ENCODE measurements around the gene GAS2.

The GAS2 gene

DNA sequence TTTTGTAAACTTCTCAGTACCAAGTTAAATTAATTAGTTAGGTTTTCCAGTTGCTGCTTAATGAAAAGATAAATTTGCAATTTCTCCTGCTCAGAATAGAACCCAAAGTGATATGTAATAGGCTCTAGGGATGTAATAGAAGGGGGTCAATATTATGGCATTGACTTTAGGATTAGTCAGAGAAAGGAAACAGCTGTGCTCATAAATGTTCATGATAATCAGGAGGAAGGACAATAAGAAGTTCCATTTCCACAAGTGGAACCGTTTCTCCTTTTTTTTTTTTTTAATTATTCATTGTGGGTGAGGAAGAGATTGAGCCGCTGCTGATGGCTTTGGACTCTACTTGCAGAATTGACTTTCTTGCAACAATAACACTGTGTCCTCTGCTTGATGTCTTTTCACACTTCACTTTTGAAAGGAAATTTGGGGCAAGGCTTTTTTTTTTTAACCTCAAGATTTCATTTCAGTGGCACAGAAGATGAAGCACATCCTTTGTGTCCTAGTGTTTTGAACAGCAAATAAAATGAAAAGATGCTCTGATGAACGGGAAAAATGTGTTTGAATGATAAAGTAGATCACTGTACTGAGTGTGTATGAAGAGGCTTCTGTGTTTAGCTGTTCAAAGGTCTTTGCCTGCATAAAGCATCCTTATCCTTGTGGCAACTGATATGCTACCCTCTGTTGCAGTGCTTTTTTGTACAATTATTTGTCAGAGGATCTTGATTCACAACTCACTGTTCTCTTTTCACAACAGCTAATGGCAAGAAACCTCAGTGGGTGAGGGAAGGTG lies 62.4 kb downstream of the GAS2 start:
- peak; percentile 91 for DNase-seq

DNA sequence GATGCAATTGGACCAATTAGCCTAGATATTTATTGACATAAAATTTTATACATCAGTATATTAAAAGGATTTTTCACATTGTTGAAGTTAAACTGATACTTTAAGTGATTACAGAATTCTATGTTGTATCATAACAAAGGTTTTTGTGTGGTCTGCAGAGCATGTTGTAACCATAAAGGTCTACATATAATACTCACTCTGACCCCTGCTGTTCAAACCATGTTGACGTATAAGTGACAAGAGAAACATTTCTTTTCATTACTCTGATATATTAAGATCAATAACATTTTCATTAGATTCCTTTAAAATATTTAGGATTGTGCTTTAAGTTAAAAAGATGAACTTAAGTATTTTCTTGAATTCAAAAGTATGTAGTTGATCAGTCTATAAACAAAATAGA lies 63.9 kb downstream of the GAS2 start:
- peak; percentile 79 for DNase-seq

DNA sequence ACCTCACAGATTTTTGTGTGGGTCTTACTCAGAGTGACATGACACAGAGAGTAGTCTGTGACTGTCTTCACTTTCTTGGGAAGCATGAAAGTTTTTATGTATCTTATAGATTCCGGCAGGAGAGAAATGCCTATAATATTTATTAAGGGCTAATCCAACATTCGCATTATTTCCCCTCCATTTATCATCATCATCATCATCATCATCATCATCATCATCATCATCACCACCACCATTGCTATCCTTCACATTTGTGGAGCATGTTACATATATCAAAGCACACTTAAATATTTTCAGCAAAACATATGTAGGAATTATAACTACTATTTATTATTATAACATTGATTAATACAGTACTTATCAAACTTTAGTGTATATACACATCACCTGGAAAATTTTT lies 66.2 kb downstream of the GAS2 start:
- DNase-seq, result no peak

DNA sequence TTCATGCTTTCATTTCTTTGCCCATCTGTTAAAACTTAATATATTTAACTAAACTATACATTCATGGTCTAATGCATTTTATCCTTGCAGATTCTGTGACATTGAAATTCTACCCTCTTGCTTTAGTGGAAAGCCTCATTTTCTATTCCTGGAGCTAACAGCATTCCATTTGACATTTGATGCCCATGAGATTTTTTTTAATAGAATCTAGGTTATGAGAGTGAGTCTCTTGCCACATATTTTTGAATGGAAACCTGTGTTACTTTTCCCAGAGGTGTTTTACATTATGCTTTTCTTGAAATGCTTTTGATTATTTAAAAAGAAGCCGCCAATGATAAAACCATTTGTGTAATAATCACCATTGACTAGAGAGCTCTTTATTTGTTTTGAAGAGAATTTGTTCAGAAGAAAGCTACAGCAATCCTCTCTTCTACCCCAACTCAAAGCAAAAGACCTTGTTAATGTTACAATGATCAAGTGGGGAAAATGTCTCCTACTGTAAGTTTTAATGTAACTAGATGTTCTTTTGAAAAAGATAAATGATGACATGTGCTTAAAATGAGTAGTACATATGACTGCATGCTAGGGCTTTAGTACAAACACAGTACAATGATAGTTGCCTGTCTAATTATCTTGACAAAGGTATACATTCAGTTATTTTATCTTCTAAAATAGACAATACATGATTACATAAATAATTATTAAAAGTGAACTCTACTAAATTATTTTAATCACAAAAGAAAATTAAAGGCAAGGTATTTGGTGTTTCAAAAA lies 67.3 kb downstream of the GAS2 start:
- DNase-seq, result no peak

DNA sequence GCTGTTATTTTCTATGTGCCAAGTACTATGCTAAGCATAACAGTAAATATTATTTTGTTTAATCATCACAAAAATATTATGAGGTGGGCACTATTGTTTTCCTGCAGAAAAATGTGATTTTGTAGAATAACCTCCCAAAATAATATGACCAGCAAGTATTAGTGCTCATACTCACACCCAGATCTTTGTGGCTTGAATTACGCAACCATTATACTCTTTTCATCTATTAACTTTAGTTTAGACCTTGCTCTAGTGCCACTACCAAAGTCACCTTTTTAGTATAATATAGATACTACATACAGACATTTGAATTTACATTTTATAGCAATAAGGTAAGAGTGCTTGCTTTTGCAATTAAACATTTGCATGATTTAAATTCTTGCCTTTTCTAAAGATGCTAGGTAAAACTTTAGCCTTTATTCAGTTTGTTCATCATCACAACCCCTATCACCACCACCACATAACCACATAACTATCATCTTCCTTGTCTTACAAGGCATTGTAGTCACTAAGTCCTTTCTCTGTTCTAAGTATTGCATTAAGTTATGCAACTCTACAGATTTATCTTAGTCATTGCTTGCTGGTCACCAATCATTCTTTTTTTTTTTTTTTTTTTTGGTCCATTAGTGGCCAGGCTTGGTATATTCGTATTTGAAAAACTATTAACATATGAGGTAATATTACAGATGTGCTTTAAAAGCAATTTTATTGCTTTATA lies 68.4 kb downstream of the GAS2 start:
- DNase-seq, result peak; percentile 11

DNA sequence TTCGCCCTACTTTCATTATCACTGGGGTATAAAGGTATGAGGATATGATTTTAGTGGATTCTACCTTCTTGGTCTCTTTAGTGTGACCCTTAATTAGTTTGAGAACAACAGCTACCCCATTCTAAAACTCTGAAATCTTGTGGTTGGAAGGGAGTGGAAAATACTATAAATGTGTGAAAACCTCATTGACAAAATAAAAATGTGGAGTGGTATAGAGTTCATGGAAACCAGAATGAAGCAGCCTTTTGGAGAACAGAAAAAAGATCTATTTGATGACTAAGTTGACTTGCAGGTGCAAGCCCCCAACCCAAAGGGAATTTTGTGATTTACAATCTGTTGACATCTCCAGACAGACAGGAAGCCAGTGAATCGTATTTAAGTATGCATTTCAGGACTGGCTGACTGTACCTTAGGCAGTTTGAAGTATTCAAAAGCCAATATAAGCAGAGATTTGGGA lies 75.8 kb downstream of the GAS2 start:
- no peak for DNase-seq

DNA sequence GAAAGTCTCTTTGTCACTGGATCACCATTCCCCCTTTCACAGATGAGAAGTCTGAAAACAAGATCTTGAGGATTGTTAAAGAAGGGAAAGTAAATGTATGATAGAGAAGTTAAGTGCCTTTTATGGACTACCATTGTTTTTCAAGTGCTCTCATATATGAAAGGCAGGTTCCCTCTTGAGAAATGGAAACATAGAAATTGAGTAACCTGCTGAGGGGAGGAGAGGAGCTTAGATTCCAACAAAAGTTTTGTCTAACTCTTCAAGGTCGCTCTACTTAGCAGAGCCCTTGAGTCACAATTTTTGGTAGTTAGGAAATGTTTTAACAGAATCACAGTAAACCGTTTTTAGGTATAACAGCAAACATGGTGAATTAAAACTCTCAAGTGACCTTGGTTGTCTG lies 83.1 kb downstream of the GAS2 start:
- peak; percentile 71 for DNase-seq

DNA sequence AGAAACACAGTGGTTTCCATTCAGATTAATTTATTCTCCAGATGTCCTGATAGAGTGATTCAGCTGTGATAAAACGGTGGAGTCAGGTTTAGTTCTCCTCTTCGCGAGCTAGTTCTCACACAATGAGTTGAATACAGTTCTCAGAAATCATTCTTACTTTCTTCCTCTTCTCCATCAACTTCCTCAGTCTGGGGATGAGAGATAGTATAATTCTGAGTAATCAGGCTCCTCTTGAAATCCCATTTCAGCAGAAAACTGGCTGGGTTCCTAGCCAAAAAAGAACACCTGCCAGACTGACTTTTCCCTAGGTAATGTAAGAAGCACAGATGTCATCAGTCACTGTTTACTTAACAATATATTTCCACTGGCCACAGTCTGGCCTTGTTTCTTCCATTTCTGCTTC lies 86.5 kb downstream of the GAS2 start:
- DNase-seq, result peak; percentile 81

DNA sequence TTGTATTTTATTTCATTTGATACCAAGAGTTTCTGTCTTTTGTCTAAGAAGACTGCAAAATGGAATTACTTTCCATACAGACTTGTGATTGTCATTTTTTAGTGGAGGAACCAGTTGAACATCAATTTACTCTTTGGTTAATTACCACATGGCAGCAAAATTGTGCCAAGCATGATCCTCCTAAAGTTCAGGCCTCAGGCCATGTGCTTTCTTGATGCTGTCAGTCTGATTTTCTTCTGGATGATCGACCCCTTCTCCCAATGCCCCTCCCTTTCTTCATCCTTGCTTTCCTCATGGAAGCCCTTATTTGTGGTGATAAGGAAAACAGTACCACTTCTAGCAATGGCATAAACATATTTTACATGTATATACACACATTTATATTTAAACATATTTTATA lies 87.0 kb downstream of the GAS2 start:
- DNase-seq, result peak; percentile 42

DNA sequence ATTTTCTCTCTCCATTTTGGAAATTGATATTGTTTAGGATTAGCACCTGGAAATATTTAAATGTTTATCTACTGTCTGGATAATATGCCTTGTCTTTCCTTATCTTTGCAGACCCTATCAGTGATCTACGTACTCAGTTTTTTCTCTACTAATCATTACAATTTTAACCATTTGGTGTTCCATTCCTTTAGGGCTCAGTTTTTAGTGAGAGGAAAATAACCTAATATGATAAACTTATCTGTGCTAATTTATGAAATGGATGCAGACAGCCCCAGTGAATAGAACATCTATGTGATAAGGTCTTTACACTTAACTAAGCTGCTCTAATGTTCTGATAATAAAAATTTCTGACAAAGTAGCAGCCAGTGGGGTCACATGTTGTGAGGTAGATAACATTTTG lies 94.7 kb downstream of the GAS2 start:
- no peak for DNase-seq

DNA sequence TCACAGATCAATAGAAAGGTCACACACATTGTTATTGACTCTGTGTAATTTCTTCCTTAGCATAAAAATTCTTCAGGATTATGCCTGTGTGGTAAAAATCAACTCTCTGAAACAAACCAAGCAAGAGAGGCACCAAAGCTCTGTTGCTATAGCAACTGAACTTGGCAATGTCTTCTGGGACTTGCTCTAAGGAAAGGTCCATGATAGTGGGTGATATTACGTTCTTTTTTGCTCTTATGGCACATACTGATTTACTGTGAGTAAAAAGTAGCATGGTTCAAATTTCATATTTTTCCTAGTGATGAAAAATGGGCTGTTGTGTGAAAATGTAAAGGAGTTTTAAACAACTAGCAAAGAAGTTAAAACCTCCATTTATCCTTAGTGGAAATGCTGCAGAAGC lies 96.8 kb downstream of the GAS2 start:
- DNase-seq, result no peak

DNA sequence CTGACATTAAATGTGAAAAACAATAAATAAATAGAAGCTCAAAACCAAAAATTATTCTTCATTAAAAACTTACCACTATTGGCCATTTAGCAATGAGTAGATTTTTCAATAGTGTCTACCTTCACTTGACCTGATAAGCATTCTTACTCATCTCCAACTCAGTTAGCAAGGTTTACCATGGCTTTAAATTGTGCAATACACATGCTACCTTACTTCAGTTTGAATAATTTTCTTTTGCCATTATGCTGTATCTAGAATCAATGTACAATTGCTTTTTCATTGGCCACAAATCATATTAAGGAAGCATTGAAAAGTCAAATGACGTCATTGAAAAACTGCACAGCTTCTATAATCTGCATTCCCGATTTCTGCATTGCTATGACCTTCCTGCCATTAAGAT lies 98.3 kb downstream of the GAS2 start:
- DNase-seq, result no peak

DNA sequence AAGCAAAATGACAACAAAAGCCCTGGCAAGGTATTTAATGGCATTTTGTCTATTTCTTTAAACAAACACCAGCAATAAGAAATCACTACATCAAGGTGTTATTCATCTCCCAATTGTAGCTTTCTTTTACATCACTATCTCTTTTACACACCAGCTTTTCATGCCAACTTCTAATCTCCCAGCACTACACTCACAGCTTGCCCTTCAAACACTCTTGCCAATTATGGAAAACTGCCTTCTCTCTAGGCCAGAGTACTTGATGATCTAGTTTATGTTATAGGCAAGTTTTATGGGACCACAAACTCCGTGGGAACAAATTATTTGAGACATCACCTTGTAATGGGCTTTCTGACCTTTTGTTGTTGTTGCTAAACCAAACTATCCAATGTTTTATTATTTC lies 101.9 kb downstream of the GAS2 start:
- DNase-seq, result no peak

DNA sequence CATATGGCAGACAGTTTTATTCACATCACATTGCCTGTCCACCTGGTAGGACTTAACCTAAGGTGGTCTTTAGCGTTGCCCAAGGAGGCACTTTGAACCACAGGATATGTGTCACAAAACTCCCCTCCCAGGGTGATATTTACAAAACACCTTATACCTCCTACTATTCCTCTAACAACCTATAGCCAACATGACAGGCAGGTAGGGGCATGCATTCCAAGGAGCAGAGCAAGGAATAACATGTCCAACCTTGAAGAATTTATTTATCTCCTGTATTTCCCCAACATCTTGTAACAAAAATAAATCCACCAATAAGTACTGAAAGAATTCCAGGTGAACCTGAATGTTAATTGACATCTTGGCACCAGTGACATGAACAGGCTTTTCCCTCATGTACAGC lies 102.7 kb downstream of the GAS2 start:
- DNase-seq, result no peak

DNA sequence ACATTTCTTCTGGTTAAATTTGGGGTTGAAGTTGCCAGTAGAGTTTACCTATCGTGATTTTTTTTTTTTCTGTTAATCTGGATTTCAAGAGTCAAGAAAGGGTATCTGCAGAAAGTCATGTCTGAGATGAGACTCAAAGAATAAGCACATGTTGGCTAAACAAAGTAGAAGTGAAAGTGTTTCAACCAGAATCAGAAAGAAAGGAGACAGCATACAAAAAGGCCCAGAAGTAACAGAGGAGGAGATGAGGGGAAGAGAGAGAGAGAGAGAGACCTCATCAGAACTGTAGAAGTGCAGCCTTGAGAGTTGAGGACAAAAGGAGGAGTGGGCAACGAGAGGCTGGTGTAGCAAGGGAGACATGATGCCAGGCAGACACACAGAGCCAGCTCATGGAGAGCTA lies 108.3 kb downstream of the GAS2 start:
- no peak for DNase-seq

DNA sequence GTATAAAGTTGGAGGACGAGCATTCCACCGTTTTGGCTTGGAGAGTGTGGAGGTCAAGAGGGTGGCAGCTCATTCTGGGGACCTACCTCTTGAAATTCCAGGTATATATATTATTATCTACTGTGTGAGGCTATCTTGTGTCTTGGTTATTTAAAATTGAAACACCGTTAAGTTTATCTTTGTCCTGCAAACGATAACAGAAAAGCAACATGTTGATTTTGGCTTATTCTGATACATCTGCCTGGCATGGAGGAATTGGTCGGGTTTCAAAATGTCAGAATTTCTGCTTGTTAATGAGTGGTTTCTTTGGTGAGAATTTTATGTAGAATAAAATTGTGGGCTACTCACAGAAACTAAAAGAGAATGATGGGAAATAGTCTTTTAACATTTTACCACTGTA lies 108.8 kb downstream of the GAS2 start:
- no peak for DNase-seq

DNA sequence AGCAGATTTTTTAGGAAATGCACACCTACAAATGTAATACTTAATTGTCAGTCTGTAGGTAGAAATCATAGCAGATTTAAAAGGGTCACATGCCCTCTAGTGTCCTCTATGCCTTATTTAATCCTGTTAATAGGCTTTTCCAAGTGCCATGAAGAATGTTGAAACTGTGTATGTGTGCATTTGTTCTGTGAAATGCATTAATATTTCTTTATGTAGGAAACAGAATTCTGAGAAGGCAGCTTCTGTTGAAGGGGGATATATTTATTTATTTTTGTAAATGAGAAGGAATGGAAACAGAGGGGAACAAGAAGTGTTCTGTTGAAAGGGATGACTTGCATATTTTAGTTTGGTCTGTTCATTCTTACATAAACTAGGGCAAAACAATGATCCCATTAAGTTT lies 112.2 kb downstream of the GAS2 start:
- DNase-seq, result peak; percentile 53

DNA sequence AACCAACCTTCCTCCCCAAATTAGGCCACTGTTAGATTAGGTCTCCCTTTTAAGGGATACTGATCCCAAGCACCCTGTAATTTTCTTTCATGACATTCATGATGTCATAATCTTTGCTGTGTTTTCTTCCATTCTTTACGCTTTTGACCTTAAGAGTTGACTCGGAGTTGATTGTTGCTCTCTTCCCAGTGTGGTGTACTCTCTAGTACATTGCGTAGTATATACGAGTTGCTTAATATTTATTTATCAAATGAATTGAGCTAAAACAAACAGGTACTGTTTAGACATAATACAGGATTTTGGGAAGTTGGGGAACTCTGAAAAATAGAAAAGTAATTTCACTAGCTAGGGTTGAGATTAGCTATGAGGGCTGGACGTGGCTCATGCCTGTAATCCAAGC lies 113.4 kb downstream of the GAS2 start:
- DNase-seq, result no peak

DNA sequence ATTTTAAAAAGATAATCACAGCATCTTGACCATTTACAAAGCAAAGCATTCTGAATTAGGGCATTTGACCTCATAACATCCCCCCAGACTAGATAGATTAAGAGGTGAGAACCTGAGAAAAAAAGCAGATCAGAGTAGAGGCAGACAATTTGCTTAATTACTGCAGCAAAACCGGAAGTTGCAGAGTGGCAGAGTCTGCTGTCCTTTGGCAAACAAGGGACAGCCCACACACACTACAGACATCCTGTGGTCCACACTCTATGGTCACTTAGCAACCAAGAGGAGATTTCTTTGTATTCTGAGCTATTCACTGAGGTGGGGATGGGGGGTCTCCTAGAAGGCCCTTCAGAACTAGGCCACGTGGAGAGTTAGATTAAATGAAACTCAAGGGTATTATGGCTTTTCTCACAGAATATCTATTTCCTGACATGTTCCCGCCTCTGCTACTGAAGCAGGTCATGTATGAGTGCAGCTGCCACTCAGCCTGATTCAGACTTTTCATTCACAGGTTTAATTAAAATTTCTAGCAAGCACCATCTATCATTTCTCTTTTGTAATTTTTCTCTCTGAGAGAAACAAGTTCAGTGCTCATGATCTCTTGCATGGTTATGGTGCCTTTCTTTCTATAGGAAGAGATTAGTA lies 114.7 kb downstream of the GAS2 start:
- DNase-seq, result peak; percentile 71

DNA sequence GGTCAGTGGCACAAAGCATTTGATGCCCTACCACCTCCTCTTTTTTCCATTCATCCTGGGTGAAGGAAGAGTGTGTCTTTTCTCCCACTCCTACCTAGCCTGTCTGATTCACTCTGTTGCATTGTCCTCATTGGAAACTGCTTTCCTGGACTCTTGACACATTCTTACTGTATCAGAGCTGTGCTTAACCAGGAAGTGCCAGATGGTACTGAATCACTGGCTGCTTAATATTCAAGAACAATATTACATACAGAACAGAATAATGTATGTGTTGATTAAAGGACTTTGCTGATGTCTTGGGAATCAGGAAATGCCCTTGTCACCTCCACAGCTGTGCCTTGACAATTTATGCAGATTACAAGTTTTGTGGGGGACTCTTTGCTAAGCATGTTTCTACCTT lies 118.8 kb downstream of the GAS2 start:
- DNase-seq, result peak; percentile 36

DNA sequence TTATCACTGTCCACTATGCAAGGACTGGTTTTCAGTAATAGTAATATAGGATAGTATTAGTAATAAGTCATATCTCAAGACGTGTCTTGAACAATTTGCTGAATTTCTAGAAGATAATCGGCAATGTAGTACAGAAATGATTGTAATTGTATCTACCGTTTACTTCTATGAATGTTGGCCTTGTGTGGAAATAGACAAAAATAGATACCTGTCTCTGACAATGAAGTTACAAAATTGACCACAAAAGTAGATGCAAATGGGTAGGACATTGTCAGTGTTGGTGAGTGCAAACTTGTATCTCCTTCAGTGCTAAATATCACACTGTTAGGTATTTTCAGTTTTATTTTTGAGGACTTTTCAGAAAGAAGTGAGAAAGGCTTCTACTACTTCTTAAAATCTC lies 120.1 kb downstream of the GAS2 start:
- no peak for DNase-seq

DNA sequence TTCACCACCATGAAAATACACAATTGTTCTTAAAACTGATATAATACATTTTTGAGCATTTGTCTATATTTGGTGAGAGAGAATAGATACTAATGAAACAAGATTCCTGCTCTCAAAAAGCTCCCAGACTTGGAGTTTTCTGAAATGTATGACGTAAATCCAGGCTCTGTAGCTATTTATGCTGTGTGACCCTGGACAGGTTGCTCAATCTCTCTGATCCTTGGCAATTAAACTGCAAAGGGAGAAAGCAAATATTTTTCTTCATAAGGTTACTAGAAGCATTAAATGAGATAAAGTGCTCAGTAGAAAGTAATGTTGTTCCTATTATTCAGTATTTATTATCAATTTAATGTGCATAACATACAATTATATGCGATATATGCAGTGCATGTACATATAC lies 120.6 kb downstream of the GAS2 start:
- no peak for DNase-seq

DNA sequence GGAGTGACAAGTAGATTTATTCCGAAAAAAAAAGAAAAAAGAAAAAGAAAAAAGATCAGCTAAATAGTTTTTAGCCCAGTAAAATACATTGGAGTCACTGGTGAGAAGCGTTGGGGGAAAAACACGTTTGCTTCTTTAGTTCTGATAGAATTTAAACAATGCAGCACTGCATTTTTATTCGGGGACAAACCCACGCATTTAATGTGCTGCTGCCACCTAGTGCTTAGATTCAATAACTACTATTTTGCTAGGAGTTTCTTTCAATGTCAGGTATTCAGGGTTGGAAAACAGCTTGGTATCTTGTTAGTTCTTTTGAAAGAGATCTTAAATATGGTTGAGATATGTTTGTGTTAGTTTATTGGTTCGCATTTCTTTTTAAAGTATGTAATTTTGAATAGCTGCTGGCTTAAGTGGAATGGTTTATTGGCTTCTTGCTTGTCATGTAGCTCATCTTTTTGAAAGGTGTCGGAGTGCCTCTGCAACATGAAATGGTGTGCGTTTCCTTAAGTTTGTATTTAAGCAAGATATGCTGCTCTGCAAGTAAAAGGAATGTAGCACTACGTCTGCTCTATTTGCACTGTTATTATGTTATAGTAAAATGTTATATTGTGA lies 121.2 kb downstream of the GAS2 start:
- peak; percentile 79 for DNase-seq
